ENCODE measurements around the gene ASF1A.

DNA sequence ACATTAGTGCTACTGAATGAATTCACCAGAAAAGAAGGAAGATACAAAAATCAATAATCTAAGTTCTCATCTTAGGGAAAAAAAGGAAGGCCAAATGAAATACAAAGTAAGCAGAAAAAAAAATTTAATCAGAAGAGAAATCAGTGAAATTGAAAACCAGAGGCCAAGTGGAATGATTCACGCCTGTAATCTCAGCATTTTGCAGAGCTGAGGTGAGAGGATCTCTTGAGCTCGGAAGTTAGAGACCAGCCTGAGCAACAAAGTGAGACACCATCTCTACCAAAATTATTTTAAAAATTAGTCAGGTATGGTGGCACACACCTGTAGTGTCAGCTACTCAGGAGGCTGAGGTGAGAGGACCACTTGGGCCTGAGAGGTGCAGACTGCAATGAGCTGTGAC, 21.2 kb upstream of the ASF1A start:
- TF ChIP-seq EZH2 (IDR thresholded peaks at IDR 0.05; ENCODE audit: insufficient read depth, poor library complexity, severe bottlenecking) = no peak
- no peak for TF ChIP-seq EZH2phosphoT487 (IDR thresholded peaks at IDR 0.05; ENCODE audit: insufficient read depth, low read depth)

Measured in GM23248 (cell line).